ENCODE results near the gene CFAP141. TPM values are rescaled to one million over a fixed set of nuclear protein-coding genes. Genes with fewer than 3 reads are reported as not detected.

Gene CFAP141
- total RNA-seq, 1 experiment from 2014 or later, result not detected

DNA sequence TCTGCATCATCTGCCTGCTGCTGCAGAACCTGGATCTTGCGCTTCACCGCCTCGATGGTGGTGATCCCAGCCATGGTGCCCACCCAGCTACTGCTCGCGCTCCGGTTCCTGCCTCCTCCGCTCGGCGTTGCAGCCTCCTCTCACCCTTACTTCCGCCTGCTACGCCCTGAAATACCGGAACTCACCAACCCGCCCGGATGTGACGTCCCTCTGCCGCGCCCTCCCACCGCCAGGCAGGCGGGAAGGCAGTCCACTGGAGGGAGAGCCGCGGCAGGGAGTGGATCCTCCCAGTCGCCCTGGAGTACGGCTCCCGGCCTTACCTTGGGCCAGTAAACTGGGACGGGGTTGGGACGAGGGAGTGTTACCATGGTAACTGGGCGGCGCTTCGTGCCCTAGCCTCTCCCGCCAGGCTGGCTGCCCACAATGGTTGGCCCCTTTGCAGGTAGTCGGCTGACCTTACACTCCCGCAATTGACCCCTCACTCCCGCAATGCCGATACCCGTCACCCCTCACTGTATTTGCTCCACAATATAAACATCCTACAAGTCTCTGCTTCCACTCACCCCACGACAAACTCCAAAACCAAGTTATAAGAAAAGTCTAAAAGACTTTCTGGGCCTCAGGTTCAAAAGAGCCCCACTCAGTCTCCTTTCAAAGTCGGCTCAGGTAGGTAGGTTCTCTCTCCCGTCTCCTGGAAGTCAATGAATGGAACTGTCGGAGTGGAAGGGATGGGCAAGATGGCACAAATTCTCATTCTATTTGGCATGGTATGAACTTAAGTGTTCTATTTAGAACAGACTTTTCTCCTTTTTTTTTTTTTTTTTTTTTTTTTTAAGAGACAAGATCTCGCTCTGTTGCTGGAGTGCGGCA lies 22.9 kb downstream of the CFAP141 start:
- peaks cover 27% of the 10 kb centered on the region for H3K4me1 Mint-ChIP-seq (ENCODE audit: insufficient read depth, unreplicated experiment)
- intact Hi-C loops (cut with micrococcal nuclease), result loop anchor here (10.0 kb wide), 2 partner anchors 362 to 388 kb away; no protein-coding TSS in a partner anchor
- peak overlapping the region; percentile 92 for H3K4me3 Mint-ChIP-seq (ENCODE audit: unreplicated experiment)
- H3K27me3 Mint-ChIP-seq (ENCODE audit: insufficient read depth, unreplicated experiment), result no peaks in the 10 kb centered on the region
- ChIA-PET CTCF (interaction anchor here (0.6 to 1.2 kb wide), 7 partner anchors 10 to 1286 kb away, joined by 3 to 7 read pairs (median 5); no protein-coding TSS in a partner anchor), POLR2A (interaction anchor here (0.6 to 8.6 kb wide), 23 partner anchors 7 to 571 kb away, joined by 3 to 140 read pairs (median 4); partner anchors contain the start of genes CREB3L4, CRTC2, HAX1 and JTB)
- BruUV-seq (replicated peaks), result TSS peak; percentile 88
- no peaks in the 10 kb centered on the region for H3K9me3 Mint-ChIP-seq (ENCODE audit: unreplicated experiment)
- H3K36me3 Mint-ChIP-seq (ENCODE audit: insufficient read depth, unreplicated experiment), result peaks cover 29% of the 10 kb centered on the region
- peak; percentile 99 for DNase-seq (ENCODE audit: unreplicated experiment)
- peak overlapping the region; percentile 96 for H3K27ac Mint-ChIP-seq (ENCODE audit: low read depth, unreplicated experiment)
- TF ChIP-seq, protein P1, sequence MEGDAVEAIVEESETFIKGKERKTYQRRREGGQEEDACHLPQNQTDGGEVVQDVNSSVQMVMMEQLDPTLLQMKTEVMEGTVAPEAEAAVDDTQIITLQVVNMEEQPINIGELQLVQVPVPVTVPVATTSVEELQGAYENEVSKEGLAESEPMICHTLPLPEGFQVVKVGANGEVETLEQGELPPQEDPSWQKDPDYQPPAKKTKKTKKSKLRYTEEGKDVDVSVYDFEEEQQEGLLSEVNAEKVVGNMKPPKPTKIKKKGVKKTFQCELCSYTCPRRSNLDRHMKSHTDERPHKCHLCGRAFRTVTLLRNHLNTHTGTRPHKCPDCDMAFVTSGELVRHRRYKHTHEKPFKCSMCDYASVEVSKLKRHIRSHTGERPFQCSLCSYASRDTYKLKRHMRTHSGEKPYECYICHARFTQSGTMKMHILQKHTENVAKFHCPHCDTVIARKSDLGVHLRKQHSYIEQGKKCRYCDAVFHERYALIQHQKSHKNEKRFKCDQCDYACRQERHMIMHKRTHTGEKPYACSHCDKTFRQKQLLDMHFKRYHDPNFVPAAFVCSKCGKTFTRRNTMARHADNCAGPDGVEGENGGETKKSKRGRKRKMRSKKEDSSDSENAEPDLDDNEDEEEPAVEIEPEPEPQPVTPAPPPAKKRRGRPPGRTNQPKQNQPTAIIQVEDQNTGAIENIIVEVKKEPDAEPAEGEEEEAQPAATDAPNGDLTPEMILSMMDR (IDR thresholded peaks at IDR 0.05; ENCODE audit: unreplicated experiment), result no peak

DNA sequence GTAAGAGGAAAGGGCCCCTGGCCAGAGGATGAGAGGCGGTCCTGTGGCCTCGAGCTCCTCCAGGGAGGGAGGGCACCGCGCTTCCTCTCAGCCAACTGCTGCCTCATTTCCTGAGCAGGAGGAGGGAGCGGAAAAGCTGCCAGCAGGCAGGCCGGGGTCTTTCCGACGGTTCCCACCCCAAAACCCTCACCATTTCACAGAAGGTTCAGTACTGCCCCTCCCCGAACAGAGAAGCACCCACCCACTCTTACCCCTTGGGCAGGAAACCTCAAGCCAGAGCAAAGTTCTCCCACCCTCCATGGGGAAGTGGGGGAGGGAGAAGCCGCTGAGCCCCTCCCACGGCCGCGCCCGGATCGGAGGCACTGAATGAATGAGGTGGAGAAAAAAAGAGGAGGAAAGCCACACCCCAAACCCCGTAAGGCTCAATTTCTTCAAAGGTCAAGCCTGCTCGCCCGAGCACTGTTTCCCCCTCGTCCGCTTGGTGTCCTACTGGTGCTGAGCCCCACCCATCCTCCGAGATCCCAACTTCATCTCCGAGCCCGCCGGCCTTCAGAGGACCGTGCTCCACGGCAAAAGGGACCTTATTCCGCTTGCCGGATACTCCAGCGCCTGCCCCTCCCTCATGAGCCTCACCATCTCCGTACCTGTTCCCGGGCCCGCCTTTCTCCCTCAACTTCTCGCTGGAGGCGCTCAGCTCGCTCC lies 23.6 kb downstream of the CFAP141 start:
- Mint-ChIP-seq H3K4me3 (ENCODE audit: unreplicated experiment) (peak overlapping the region; percentile 92), H3K27ac (ENCODE audit: low read depth, unreplicated experiment) (peak overlapping the region; percentile 96), H3K27me3 (ENCODE audit: insufficient read depth, unreplicated experiment) (no peaks in the 10 kb centered on the region), H3K4me1 (ENCODE audit: insufficient read depth, unreplicated experiment) (peaks cover 35% of the 10 kb centered on the region), H3K9me3 (ENCODE audit: unreplicated experiment) (no peaks in the 10 kb centered on the region), H3K36me3 (ENCODE audit: insufficient read depth, unreplicated experiment) (peaks cover 29% of the 10 kb centered on the region)
- intact Hi-C loops (cut with micrococcal nuclease), result loop anchor here (1.0 to 10.0 kb wide), 3 partner anchors 192 to 388 kb away; partner anchors contain the start of gene RPS27
- ChIA-PET CTCF (interaction anchor here (0.6 to 2.1 kb wide), 9 partner anchors 11 to 1287 kb away, joined by 3 to 9 read pairs (median 4); partner anchors contain the start of gene HAX1), POLR2A (interaction anchor here (0.6 to 8.6 kb wide), 34 partner anchors 8 to 572 kb away, joined by 3 to 140 read pairs (median 4); partner anchors contain the start of genes CREB3L4, CRTC2, HAX1 and JTB)
- TF ChIP-seq, protein P1 (IDR thresholded peaks at IDR 0.05; ENCODE audit: unreplicated experiment), result peak; percentile 3
- peak; percentile 86 for DNase-seq (ENCODE audit: unreplicated experiment)
- no TSS peak for BruUV-seq (replicated peaks)

DNA sequence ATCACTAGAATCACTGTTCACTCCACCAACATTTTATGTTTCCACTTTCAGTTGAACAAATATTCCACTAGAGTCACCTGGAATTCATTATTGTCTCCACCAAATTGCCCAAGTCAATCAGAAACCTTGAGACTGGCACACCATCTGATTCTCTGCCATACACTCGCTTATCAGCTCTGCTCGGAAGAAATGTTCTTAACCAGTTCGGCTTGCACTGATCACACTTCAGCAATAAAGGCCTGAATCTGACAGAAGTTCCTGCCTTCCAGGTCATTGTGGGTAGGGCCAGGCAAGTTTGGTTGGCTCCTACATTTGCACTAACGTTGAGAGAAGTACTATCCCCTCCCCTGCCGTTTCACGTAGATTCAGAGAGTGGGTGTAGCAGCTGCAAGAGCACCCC lies 24.2 kb downstream of the CFAP141 start:
- Mint-ChIP-seq H3K36me3 (ENCODE audit: insufficient read depth, unreplicated experiment) (peaks cover 29% of the 10 kb centered on the region), H3K4me1 (ENCODE audit: insufficient read depth, unreplicated experiment) (peaks cover 40% of the 10 kb centered on the region)
- intact Hi-C loops (cut with micrococcal nuclease), result loop anchor here (1.0 to 10.0 kb wide), 3 partner anchors 192 to 387 kb away; partner anchors contain the start of gene RPS27

More for the DNA sequence above, 24.2 kb downstream of the CFAP141 start:
- no peak for DNase-seq (ENCODE audit: unreplicated experiment)
- TF ChIP-seq, protein P1 (IDR thresholded peaks at IDR 0.05; ENCODE audit: unreplicated experiment), result no peak
- peak overlapping the region; percentile 92 for H3K4me3 Mint-ChIP-seq (ENCODE audit: unreplicated experiment)
- no peaks in the 10 kb centered on the region for H3K27me3 Mint-ChIP-seq (ENCODE audit: insufficient read depth, unreplicated experiment)
- H3K27ac Mint-ChIP-seq (ENCODE audit: low read depth, unreplicated experiment), result peak overlapping the region; percentile 96
- ChIA-PET CTCF (interaction anchor here (0.6 to 2.1 kb wide), 8 partner anchors 12 to 311 kb away, joined by 3 to 9 read pairs (median 3); partner anchors contain the start of gene HAX1), POLR2A (interaction anchor here (0.6 to 8.6 kb wide), 28 partner anchors 9 to 571 kb away, joined by 3 to 140 read pairs (median 4); partner anchors contain the start of genes CREB3L4, CRTC2, JTB and RPS27)
- BruUV-seq (replicated peaks), result TSS peak; percentile 32
- no peaks in the 10 kb centered on the region for H3K9me3 Mint-ChIP-seq (ENCODE audit: unreplicated experiment)
